ENCODE results near the gene MYO15B. TPM values are rescaled to one million over a fixed set of nuclear protein-coding genes. Genes with fewer than 3 reads are reported as not detected.

The MYO15B gene
- total and polyA plus RNA-seq, 2 donors (not counting 3 experiments of a cell fraction or from before 2014, with no cell fraction given) = 10.2 to 87.8 TPM

DNA sequence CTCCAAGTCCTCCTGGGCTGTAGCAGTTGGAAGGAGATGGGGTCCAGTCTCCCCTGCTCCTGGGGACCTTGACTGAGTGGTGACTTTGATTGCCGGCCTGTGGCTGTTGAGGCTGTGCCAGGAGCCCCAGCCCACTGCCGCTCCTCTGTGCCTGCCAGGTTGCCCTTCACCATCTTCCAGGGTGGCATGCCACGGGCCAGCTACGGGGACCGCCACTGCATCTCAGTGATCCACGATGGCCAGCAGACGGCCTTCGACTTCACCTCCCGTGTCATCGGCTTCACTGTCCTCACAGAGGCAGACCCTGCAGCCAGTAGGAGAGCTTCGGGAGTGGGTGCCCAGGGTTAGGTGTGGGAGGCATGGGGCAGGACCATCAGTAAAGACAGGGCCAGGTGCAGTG is 23.4 kb upstream of the MYO15B start:
- ChIA-PET CTCF (no interaction called here), POLR2A (no interaction called here)
- no peak overlapping the region for H3K4me2 ChIP-seq (ENCODE audit: insufficient read depth, low read length)
- no TSS peak for BruUV-seq (replicated peaks)
- DNase-seq (ENCODE audit: low read depth, low spot score) (no peak), FAIRE-seq (no peak)
- H3K79me2 ChIP-seq (ENCODE audit: control insufficient read depth, insufficient read depth, low read length) = no peaks in the 10 kb centered on the region
- dilution Hi-C loops (cut with MboI; ENCODE audit: extremely low pct_ligation_motif_present, low sequenced_read_pairs) (no loop called here), intact Hi-C loops (cut with micrococcal nuclease) (no loop called here)
- no peak overlapping the region for H2AFZ ChIP-seq (ENCODE audit: low read depth, low read length)
- no peak overlapping the region for H3K27ac ChIP-seq (ENCODE audit: insufficient read depth, low read depth, low read length)
- no peaks in the 10 kb centered on the region for H3K27me3 ChIP-seq (ENCODE audit: control insufficient read depth in 2 of 2, insufficient read depth in 2 of 2, low read length in 2 of 2)
- no peak overlapping the region for H3K4me3 ChIP-seq (replicated peaks in 1 of 3; ENCODE audit: insufficient read depth in 1 of 3, low read depth in 1 of 3, low read length in 3 of 3)
- H3K4me1 ChIP-seq (ENCODE audit: control insufficient read depth, extremely low read depth, insufficient read depth, low read length) = no peaks in the 10 kb centered on the region
- TF ChIP-seq FOS (IDR thresholded peaks at IDR 0.05; ENCODE audit: borderline replicate concordance, insufficient read depth, low read length) (no peak), JUN (IDR thresholded peaks at IDR 0.05; ENCODE audit: borderline replicate concordance, insufficient read depth, insufficient read length, low read depth) (no peak), MAX (IDR thresholded peaks at IDR 0.05; ENCODE audit: insufficient read depth, insufficient read length) (no peak), POLR2AphosphoS5 (IDR thresholded peaks at IDR 0.05; ENCODE audit: insufficient read depth, low read depth, low read length) (no peak), MYC (IDR thresholded peaks at IDR 0.05; ENCODE audit: low read depth, low read length) (no peak), POLR2A (IDR thresholded peaks at IDR 0.05; ENCODE audit: low read depth, low read length) (no peak), CTCF (IDR thresholded peaks at IDR 0.05; ENCODE audit: extremely low read depth in 1 of 2, insufficient read depth in 1 of 2, low read depth in 1 of 2, low read length in 2 of 2) (no peak), EZH2 (IDR thresholded peaks at IDR 0.05; ENCODE audit: borderline replicate concordance, low read depth, low read length, severe bottlenecking) (no peak), GATA2 (IDR thresholded peaks at IDR 0.05; ENCODE audit: insufficient read depth, insufficient read length, low read depth, low read length) (no peak)
- no peaks in the 10 kb centered on the region for H3K9me1 ChIP-seq (replicated peaks; ENCODE audit: control insufficient read depth, extremely low read depth, insufficient read depth, low read length)
- H3K9ac ChIP-seq (replicated peaks; ENCODE audit: extremely low read depth, insufficient read depth, low read length) = no peak overlapping the region
- no peaks in the 10 kb centered on the region for H3K36me3 ChIP-seq (ENCODE audit: control insufficient read depth in 2 of 2, extremely low read depth in 1 of 2, insufficient read depth in 2 of 2, low read length in 2 of 2)
- no peaks in the 10 kb centered on the region for H4K20me1 ChIP-seq (replicated peaks; ENCODE audit: control insufficient read depth, extremely low read depth, insufficient read depth, low read length)
- no peaks in the 10 kb centered on the region for H3K9me3 ChIP-seq (replicated peaks; ENCODE audit: control insufficient read depth, insufficient read depth, low read length)
